HG03565 (cell line): ENCODE data around the gene NDUFC2.
"Not testable (repeated sequence)": the region's sequence is repeated elsewhere in the genome, so short reads cannot be mapped to it uniquely, and the experiment has no call there.

Experiments
- ATAC-seq: cut with Tn5 transposase; IDR thresholded peaks from one replicate; pipeline ENCODE4 v1.9.1; 2021; ENCODE audit warnings: mild to moderate bottlenecking, moderate library complexity; ENCODE audit not compliant: unreplicated experiment

NDUFC2 gene

DNA sequence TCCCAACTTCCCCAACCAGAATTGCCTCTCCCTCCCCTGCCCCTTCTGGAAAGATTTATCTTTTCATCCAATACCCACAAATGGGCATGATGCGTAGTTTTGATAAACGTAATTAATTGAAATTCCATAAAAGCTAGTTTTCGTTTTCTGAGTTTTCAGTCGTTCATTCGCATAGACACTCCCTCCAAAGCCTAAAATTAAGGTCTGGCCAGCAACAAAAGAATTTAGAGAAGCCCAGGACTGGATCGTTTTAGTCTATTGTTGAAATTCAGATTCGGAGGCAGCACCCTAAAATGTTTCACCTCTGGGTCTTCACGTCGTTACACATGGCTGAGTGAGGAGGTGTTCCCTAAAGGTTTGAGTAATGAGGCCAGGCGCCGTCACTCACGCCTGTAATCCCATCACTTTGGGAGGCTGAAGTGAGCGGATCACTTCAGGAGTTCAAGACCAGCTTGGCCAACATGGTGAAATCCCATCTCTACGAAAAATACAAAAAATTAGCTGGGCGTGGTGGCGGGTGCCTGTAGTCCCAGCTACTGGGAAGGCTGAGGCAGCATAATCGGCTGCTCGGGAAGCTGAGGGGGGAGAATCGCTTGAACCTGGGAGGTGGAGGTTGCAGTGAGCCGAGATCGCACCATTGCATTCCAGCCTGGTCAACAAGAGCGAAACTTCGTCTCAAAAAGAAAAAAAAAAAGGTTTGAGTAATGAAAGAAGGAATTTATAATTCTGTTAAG, 589 bp upstream of the NDUFC2 start:
- no peak for ATAC-seq

DNA sequence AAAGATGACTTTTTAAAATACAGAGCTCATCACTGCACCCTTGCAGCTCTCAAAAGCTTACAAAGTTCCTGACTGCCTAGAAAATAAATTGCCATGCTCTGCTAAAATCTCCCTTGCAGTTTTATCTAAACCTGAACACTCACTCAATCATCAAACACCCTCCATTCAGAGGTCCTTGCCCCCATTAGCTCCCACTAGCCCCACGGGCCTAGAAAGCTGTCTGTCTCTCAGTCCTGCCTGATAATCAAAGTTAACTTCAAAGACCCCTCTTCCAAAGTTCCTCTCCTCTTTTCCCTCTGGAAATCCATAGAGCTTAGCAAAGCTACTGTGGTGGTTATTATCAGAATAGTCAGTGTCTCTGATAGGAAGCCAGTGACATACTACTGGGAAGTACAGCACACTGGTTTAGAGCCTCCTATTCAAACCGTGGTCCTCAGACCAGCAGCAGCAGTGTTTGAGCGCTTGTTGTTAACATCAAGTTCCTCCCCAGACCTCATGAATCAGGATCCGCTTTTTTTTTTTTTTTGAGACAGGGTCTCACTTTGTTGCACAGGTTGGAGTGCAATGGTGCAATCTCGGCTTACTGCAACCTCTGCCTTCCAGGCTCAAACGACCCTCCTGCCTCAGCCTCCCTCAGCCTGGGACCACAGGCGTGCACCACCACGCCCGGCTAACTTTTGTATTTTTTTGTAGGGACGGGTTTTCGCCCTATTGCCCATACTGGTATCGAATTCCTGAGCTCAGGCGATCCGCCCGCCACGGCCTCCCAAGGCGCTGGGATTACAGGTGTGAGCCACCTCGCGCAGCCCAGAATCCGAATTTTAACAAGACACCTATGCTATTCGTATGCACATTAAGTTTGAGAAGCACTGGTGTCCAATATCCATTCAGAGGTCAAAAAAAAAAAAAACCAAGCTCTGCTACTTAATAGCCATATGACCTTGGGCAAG, 1.2 kb downstream of the NDUFC2 start:
- no peak for ATAC-seq

DNA sequence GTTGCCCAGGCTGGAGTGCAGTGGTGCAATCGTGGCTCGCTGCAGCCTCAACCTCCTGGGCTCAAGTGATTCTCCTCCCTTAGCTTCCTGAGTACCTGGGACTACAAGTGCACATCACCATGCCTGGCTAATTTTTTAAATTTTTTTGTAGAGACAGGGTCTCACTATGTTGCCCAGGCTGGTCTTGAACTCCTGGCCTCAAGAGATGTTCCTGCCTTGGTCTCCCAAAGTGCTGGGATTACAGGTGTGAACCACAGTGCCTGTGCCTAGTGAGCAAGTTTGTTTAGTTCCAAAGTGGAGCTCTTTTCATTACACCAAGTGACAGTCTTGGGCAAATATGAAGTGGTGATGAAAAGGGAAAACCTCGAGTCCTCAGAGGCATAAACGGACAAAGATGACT, 2.1 kb downstream of the NDUFC2 start:
- ATAC-seq = not testable (repeated sequence)

DNA sequence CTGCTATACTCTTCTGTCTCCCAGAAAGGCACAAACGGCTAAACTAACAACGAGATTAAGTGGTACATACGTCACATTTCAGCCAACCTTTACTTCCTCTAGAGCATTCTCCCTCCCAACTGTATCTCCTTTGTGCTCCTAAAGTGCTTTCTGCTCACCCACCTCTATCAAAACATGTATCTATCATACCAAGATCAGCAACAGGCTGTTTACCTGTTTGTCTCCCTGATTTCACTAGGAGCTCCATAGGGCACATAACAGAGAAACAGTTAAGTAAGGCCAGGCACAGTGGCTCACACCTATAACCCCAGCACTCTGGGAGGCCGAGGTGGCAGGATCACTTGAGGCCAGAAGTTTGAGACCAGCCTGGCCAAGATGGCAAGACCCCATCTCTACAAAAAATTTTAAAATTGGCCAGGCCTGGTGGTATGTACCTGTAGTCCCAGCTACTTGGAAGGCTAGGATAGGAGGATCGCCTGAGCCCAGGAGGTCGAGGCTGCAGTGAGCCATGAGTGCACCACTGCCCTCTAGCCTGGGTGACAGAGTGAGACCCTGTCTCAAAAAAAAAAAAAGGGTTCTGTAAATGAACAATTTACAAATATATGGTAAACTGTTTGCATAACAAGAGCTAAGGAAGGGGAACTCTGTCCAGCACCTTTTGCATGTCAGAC, 2.8 kb downstream of the NDUFC2 start:
- ATAC-seq = no peak

DNA sequence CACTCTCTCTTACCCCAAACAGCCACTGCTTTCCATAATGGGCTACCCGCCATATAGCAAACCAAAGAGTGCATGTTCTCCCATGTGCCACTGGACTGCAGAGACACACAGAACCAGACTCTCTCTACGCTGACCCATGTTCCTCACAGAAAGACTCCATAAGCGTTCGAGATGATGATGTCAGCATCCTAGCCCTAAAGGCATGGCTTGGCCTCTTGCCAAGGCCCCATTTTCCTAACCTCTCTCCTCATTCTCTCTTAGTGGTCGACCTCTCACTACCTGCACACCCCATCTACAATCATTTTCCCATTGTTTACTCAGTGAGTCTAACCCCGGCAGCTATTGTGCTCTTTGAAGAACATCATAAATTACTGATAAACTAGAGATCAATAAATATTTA, 4.9 kb downstream of the NDUFC2 start:
- ATAC-seq = no peak

DNA sequence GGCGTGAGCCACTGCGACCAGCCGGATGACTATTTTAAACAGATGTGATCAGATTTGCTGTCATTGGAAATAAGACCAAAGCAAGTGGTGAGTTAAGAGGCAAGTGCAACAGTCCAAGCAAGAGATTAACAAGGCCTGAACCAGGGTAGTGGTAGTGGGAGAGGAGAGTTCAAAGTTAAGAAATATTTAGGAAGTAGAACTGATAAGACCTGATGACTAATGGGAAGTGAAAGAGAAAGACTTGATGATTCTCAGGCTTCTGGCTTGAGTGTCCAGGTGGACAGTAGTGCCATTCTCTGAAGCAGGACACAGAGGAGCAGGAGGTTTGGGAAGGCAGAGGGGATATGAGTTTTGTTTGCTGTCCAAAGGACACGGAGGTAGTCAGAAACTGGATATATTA, 7.2 kb downstream of the NDUFC2 start:
- no peak for ATAC-seq

DNA sequence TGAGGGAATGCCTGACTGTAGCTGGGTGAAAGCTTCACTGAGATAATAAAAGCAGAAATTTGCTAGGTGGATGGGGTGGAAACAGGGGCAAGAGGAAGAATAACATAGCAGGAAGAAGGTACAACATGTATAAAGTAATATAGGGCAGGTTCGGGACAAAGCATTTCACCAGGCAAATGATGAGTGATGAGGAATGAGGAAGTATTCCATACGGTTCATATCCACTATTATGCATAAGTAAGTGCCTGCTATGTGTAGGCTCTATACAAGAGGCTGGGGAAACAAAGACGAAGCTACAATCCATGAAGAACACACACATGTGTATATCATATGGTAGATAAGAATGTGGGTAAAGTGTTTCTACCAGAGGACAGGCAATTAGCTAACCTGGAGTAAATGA, 7.9 kb downstream of the NDUFC2 start:
- ATAC-seq = no peak

DNA sequence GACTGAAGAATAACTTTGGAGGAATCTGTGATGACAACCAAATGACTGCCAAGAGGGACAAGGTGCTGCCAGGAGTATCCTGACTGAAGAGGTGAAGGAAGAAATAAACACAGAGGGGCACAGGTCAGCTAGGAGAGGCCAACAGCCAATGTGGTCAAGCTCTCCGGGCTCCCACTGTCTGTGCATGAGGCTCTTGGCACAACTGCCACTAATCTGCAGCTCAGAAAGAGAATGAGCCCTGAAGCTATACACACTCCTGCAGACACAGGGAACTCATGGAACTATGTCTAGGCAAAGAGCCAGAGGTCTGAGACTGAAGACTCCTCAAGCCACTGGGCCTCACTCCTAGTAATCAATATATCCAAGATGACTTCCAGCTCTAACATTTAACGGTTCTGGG, 9.0 kb downstream of the NDUFC2 start:
- no peak for ATAC-seq

DNA sequence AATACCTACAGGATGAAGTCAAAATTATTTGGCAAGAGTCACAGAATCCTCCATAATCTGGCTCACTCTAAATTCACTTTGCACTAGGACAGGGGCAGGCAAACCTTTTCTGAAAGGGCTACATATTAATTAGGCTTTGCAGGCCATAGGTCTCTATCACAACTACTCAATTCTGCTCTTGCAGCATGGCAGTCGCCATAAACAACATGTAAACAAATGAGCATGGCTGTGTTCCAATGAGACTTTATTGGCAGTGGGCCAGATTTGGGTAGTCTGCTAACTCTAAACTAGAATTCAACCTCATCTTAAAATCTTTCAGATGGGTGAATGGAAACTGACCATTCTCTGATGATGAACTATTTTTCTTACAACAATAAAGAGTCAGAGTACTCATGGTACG, 10.2 kb downstream of the NDUFC2 start:
- ATAC-seq = no peak

DNA sequence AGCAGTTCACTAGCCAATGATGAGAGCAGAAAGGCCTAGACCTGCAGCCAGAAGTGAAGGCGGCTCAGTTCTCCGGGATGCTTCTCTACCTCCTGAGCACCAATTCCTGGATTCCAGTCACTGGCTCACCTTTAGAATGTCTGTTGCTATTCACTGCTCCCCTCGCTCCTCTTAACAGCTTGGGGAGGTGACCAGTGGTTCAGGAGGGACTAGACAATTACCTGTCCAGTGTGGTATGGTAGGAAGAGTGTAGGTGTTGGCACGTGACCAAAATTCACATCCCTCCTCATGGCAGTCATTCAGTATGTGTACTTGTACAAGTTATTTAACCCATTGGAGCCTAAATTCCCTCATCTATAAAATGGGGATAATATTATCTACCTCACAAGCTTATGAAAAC, 12.0 kb downstream of the NDUFC2 start:
- ATAC-seq = no peak

DNA sequence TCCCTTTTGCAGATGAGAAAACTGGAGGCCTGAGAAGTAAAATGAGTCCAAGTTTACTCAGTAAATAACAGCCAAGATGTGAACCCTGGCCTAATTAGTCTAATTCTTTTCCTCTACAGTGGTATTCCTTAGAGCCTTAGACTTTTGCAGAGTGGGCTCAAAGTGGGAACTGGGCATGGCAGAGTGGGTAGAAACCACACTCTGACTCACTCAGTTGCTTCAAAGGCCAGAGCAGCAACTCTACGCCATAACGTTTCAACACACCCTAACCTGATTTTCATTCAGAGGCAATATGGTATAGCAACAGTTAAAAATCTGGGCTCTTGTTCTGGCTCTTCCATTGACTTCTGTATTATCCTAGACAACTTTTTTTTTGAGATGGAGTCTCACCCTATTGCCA, 13.2 kb downstream of the NDUFC2 start:
- ATAC-seq = no peak

DNA sequence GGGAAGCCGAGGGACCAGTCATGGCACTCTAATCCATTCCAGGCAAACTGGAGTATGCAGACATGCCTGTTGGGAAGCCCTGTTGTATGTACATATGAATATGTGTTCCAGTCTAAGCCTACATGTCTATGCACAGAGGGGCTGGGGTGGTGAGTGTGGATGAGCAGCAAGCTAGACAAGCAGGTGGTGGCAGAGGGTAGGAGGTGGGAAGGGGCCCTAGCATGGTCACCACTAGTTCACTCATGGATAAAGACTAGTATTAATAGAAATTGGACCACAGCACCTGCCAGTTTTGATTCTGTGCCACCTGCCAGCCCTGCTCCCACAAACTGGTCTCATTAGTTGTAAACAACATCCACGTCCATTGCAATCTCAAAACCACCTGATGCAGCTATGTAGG, 14.5 kb downstream of the NDUFC2 start:
- ATAC-seq = no peak

DNA sequence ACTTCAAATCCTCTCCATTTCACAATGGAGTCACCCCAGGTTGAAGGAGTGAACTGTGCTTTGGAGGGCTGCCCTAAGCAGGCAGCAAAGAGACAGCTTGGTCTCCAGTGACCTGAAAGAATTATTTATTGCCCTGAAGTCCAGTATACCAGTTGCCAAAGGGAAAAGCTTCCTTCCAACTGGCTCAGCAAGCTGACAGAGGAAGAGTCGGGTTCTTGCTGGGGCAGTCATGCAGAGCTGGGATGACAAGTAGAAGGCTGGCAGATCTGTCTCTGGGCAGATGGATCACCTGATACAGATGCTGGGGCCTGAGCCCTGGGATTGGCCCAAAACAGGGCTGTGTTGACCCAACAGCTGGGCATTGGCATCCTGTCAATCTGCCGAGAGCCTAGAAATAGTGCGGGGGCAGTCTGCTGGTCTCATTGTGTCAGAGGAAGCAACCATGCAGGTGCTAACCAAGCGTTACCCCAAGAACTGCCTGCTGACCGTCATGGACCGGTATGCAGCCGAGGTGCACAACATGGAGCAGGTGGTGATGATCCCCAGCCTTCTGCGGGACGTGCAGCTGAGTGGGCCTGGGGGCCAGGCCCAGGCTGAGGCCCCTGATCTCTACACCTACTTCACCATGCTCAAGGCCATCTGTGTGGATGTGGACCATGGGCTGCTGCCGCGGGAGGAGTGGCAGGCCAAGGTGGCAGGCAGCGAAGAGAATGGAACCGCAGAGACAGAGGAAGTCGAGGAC, 16.1 kb downstream of the NDUFC2 start, which contains the start of gene THRSP:
TSS of gene THRSP (plus strand) at position 422 of the 742 bp plus-strand sequence. CDS start at position 443, 21 bp downstream.
- no peak for ATAC-seq

DNA sequence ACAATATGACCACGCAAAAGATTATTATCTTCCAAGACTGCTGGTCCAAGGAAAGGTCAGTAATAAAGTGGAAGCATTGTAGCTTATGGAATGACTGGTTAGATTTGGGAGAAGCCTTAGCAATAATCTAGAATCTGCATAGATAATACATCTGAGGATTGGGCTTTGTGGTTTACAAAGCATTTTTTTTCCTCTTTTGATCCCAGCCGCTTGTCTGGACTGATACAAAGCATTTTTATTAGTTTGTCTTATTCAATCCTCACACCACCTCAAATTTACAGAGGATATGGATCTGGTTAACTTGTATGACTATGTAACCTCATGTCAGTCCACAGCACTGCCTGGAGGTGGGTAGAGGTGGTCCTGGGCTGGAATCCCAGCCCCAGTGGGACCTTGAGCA, 17.0 kb downstream of the NDUFC2 start:
- no peak for ATAC-seq

DNA sequence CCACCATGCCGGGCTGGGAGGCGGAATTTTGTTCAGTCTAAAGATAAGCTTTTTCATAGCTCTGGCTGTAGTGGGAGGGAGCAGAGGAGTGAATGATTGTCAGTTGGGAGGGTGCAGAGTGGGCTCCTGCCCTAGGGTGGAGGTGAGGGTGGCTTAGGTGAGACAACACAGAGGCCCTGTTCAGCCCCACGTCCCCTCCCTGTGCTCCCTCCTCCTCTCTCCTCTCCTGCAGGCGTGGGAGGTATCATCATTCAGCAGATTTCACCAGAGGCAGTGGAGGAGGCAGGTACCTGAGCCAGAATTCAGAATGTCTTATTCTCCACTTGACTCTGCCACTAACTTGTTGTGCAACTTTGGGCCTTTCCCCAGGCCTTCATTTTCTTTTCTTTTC, 17.7 kb downstream of the NDUFC2 start:
- no peak for ATAC-seq

DNA sequence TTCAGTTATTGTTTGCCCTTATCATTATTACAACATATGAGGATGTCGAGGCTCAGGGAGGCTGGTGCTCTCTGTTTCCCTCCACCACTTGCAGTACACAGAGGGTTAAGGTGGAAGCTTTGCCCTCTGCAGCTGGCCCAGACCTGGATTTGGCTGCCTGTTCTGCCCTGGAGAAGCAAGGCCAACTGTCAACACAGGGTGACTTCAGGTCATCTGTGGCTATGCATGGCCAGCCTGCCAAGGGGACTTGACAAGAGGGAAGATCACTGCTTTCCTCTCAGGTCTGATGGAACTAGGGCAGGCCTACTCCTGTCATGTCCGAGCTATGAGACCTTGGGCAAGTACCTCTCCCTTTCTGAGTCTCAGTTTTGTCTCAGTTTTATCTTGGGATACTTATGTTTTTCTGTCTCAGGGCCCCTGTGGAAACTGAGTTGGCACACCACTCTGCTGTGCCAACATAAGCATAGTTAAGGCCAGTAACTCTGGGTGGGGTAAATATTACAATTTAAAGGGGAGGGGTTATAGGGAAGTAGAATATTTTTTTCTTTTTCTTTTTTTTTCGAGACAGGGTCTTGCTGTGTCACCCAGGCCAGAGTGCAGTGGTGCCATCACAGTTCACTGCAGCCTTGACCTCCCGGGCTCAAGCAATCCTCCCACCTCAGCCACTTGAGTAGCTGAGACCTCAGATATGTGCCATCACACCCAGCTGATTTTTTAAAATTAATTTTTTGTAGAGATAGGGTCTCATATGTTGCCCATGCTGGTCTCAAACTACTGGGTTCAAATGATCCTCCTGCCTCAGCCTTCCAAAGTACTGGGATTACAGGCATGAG, 18.4 kb downstream of the NDUFC2 start:
- ATAC-seq = no peak

DNA sequence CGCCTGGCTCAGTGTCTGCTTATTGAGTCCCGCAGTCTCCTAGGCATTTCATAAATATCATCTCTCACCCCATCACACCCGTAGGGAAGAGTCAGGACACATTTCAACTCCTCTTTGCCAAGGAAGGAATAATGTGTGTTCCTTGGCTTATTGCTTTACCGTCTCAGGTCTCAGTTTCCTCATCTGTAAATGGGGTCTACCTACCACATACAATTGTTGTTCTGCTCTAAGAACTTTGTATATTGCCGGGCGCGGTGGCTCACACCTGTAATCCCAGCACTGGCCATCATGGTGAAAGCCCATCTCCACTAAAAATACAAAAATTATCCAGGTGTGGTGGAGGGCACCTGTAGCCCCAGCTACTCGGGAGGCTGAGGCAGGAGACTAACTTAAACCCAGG, 19.1 kb downstream of the NDUFC2 start:
- no peak for ATAC-seq

DNA sequence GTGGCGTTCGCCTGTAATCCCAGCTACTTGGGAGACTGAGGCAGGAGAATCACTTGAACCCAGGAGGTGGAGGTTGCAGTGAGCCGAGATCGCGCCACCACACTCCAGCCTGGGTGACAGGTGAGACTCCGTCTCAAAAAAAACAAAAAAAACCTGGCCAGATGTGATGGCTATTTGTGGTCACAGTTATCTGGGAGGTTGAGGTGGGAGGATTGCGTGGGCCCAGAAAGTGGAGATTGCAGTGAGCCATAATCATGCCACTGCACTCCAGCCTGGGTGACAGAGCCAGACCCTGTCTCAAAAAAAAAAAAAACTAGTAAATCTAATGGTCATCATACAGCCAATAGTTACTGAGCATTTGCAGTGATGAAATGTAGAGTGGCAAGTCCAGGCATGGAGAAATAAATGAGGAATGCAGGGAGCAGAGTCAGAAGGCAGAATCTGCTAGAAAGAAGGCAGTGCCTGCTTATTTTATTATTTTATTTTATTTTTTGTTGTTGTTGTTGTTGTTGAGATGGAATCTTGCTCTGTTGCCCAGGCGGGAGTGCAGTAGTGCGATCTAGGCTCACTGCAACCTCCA, 19.8 kb downstream of the NDUFC2 start:
- not testable (repeated sequence) for ATAC-seq

DNA sequence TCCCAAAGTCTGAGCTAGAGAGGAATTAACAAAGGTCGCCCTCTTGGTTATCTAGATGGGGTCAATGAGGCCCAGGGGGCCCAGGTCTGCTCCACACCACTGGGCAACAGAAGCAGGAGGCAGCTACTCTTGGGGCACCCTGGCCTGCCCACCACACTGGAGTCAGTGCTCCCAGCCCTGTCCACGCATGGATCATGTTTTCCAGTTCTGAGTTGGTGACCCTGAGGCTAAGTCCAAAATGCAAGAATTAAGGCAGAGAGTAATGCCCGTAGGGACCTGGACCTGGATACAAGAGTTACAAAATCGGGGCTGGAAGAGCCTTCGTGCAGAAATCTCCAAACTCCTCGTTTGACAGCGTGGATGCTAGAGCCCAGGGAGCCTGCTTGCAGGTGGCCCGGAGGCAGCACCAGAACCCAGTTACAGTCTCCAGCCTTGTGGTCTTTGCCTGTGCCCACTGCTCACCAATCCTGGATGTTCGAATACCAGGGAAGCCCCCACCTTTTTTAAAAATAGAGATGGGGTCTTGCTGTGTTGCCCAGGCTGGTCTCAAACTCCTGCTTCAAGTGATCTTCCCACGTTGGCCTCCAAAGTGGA, 22.1 kb downstream of the NDUFC2 start:
- no peak for ATAC-seq
